Measurements from ENCODE around the gene PPFIA4. TPM values are rescaled to one million over a fixed set of nuclear protein-coding genes. Genes with fewer than 3 reads are reported as not detected.
A peak's percentile ranks its signal among the peaks of the same experiment; 100 is the strongest.

PPFIA4 gene
- total RNA-seq, 2 experiments from 2014 or later: 4.5 to 6.5 TPM

DNA sequence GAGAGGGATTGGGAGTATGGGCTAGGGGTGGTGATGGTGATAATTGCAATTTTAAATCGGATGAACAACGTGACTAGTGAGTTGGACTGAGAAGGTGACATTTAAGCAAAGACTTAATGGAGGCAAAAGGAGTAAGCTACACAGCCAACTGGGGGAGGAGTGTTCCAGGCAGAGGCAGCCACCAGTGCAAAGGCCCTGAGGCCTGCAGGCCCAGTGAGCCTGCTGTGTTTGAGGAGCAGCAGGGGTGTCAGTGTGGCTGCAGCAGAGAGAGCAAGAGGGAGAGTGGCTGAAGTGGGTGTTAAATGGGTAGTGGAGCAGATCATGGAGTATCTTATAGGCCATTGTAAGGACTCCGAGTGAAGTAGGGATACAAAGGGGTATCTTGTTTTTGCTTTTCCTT is 40.7 kb downstream of the PPFIA4 start:
- H3K27me3 Mint-ChIP-seq (ENCODE audit: low read depth): no peaks in the 10 kb centered on the region
- no peak for DNase-seq
- no peak overlapping the region for H3K4me3 Mint-ChIP-seq
- H3K27ac Mint-ChIP-seq: no peak overlapping the region
- intact Hi-C loops (cut with micrococcal nuclease): no loop called here
- H3K9me3 Mint-ChIP-seq: no peaks in the 10 kb centered on the region
- H3K36me3 Mint-ChIP-seq (ENCODE audit: low read depth): no peaks in the 10 kb centered on the region
- no peaks in the 10 kb centered on the region for H3K4me1 Mint-ChIP-seq (ENCODE audit: low read depth)
- CTCF ChIA-PET: interaction anchor here (0.7 to 1.6 kb wide), 3 partner anchors 13 to 28 kb away, joined by 3 to 7 read pairs (median 3); no protein-coding TSS in a partner anchor

DNA sequence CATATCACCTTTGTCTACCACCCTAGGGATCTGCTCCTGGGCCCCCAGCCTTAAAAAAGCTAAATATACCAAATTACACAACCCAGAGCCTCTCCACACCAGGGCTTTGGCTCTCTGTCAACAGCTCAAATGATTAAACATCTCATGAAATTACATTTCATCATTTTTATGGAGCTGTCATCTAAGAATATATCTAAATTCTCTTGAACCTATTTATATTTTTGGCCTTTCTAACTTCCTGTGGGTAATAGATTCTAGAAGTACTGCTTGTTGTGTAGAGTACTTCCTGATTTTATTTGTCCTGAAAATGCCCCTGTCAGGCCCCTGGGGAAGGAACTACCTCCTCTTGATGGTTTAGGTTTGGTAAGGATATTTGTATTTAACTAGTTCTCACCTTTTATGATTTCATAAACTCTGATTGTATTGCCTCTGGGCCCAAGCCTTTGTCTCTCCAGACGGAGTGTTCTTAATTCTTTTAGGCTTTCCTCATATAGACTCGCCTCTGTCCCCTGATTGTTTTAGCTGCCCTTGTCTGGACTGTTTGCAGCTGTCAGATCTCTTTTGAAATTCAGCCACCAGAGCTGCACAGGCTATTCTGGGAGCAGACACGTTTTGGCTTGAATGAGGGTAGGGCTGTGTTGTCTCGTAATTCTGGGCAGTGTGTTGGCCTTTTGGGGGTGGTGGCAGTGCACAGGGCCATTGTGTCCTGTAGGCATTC is 42.9 kb downstream of the PPFIA4 start:
- Mint-ChIP-seq H3K4me3 (no peak overlapping the region), H3K27me3 (ENCODE audit: low read depth) (peaks cover 7% of the 10 kb centered on the region), H3K9me3 (no peaks in the 10 kb centered on the region), H3K4me1 (ENCODE audit: low read depth) (no peaks in the 10 kb centered on the region), H3K36me3 (ENCODE audit: low read depth) (no peaks in the 10 kb centered on the region), H3K27ac (no peak overlapping the region)
- CTCF ChIA-PET: no interaction called here
- intact Hi-C loops (cut with micrococcal nuclease): no loop called here
- no peak for DNase-seq

DNA sequence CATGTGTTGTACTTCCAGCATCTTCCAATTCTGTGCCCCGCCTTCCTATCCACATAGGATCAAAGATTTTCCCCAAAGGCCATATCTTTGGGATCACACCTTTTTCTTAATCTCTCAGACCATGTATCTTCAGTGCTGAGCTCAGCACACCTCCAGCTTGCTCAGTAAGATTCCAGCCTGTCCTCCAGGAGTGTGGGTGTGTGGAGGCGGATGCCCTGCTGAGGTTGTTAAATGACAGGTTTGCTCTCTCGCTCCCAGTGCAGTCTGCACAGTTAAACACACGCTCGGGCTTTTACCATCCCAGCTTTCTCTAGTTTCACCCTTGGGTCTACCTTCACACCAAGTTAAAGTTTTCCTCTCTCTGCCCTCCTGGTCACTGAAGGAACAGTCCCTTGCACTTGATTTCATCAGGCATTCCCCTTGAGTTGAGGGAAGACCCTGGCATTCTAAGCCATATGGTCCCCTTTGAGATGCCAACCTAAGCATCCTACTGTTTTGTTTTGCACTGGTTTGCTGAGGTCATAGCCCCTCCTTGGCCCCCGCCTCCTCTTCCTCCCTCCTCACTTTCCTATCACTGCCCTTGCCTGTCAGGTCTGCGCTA is 45.8 kb downstream of the PPFIA4 start:
- H3K4me1 Mint-ChIP-seq (ENCODE audit: low read depth): peaks cover 4% of the 10 kb centered on the region
- H3K9me3 Mint-ChIP-seq: no peaks in the 10 kb centered on the region
- H3K4me3 Mint-ChIP-seq: no peak overlapping the region
- CTCF ChIA-PET: interaction anchor here (1.0 to 1.2 kb wide), 2 partner anchors 12 to 33 kb away, joined by 3 to 5 read pairs; no protein-coding TSS in a partner anchor
- intact Hi-C loops (cut with micrococcal nuclease): no loop called here
- no peaks in the 10 kb centered on the region for H3K36me3 Mint-ChIP-seq (ENCODE audit: low read depth)
- H3K27ac Mint-ChIP-seq: no peak overlapping the region
- no peak for DNase-seq
- peaks cover 17% of the 10 kb centered on the region for H3K27me3 Mint-ChIP-seq (ENCODE audit: low read depth)

DNA sequence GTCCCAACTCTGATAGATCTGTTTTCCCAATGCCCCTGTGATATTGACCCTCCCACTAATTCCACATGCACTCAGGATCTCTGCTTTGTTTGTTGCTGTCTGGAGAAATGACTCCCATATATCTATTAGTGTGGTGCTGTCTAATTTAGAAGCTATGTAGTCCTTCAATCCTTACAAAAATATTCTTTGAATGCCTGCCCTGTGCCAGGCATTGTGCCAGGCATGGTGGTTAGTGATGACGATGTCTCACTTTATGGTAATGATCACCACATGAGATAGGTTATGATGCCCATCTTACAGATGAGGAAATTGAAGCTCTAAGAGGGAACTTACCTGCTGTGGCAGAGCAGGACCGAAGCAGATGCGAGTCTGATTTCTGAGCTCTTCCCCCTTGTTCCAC is 46.6 kb downstream of the PPFIA4 start:
- H3K27me3 Mint-ChIP-seq (ENCODE audit: low read depth): peaks cover 23% of the 10 kb centered on the region
- CTCF ChIA-PET: interaction anchor here (1.2 kb wide), 1 partner anchor 11 kb away, joined by 3 read pairs; no protein-coding TSS in a partner anchor
- H3K9me3 Mint-ChIP-seq: no peaks in the 10 kb centered on the region
- no peak overlapping the region for H3K4me3 Mint-ChIP-seq
- no peak overlapping the region for H3K27ac Mint-ChIP-seq
- H3K4me1 Mint-ChIP-seq (ENCODE audit: low read depth): peaks cover 4% of the 10 kb centered on the region
- H3K36me3 Mint-ChIP-seq (ENCODE audit: low read depth): no peaks in the 10 kb centered on the region
- no peak for DNase-seq
- intact Hi-C loops (cut with micrococcal nuclease): no loop called here

DNA sequence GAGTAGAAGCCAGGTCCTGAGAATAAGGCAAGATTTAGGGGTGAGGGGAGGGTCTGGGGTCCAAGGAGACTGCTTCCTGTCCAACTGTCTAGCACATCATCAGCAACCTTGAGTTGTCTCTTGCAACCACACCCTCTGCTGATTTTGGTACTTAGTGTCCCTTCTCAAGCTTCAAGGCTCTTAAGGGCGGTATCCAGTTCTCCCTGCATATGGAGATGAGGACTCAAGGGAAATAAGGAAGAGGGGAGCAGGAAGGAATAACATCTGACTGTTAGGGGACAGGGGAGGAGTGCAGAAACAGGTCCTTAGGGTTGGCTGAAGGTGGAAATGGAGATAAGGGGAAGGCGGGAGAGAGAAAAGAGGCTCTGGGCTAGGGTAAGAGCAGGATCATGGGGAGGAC is 47.2 kb downstream of the PPFIA4 start:
- Mint-ChIP-seq H3K27me3 (ENCODE audit: low read depth) (peaks cover 23% of the 10 kb centered on the region), H3K36me3 (ENCODE audit: low read depth) (no peaks in the 10 kb centered on the region), H3K9me3 (no peaks in the 10 kb centered on the region), H3K27ac (no peak overlapping the region), H3K4me1 (ENCODE audit: low read depth) (peaks cover 4% of the 10 kb centered on the region), H3K4me3 (no peak overlapping the region)
- intact Hi-C loops (cut with micrococcal nuclease): no loop called here
- CTCF ChIA-PET: no interaction called here
- no peak for DNase-seq

DNA sequence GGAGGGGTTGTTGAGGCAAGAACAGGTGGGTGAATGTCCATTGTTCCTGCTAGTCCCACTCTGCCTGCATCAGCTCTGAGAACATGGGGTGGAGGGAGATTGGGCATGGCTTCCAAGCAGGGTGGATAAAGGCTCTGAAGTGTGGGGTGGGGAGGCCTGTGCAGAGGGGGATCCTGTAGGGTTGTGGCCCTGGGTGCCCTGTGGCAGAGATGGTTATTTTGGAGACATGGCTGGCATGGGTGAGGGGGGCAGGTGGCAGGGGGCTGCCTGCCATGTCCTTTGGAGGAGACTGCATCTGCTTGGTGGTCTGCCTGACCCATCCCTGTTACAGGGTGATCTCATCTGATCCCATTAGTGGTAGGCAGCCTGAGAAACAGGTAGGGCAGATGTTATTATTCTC is 48.3 kb downstream of the PPFIA4 start:
- peaks cover 23% of the 10 kb centered on the region for H3K27me3 Mint-ChIP-seq (ENCODE audit: low read depth)
- H3K27ac Mint-ChIP-seq: no peak overlapping the region
- no peaks in the 10 kb centered on the region for H3K9me3 Mint-ChIP-seq
- no peak for DNase-seq
- intact Hi-C loops (cut with micrococcal nuclease): no loop called here
- CTCF ChIA-PET: no interaction called here
- H3K36me3 Mint-ChIP-seq (ENCODE audit: low read depth): no peaks in the 10 kb centered on the region
- H3K4me3 Mint-ChIP-seq: no peak overlapping the region
- H3K4me1 Mint-ChIP-seq (ENCODE audit: low read depth): peaks cover 4% of the 10 kb centered on the region

DNA sequence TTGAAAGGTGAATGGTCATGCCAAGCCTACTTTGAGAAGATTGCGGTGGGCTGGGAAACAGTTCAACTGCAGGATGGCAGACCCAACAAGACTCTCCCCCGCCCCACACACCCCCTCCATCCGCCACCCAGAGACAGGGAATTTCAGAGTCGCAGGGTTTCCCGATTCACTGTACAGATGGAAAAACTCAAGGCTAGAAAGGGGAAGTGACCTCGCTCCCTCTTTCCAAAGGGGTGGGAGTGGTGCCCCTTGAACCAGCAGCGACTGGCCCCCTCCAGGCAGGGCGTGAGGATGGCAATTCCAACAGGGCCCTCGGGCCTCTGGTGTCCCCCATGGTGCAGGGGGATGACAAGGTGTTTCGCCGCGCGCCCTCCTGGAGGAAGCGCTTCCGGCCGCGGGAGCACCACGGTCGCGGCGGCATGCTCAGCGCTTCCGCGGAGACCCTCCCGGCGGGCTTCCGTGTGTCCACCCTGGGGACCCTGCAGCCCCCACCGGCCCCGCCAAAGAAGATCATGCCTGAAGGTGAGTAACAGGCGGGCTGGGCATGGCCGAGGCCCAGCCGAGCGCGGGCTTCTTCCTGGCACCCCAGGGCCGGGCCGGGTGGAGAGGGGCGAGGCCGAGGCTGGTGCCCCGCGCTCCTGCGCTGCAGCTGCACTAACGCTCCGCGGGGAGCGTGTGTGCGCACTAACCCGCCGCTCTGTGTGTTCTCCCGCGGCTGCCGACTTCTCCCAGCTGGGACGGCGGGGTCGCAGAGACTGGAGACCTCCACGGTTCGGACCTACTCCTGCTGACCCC is 49.1 kb downstream of the PPFIA4 start:
- Mint-ChIP-seq H3K27me3 (ENCODE audit: low read depth) (peaks cover 27% of the 10 kb centered on the region), H3K9me3 (no peaks in the 10 kb centered on the region), H3K4me1 (ENCODE audit: low read depth) (peaks cover 4% of the 10 kb centered on the region), H3K36me3 (ENCODE audit: low read depth) (no peaks in the 10 kb centered on the region), H3K4me3 (no peak overlapping the region), H3K27ac (no peak overlapping the region)
- CTCF ChIA-PET: interaction anchor here (2.0 kb wide), 1 partner anchor 36 kb away, joined by 10 read pairs; no protein-coding TSS in a partner anchor
- intact Hi-C loops (cut with micrococcal nuclease): no loop called here
- no peak for DNase-seq

DNA sequence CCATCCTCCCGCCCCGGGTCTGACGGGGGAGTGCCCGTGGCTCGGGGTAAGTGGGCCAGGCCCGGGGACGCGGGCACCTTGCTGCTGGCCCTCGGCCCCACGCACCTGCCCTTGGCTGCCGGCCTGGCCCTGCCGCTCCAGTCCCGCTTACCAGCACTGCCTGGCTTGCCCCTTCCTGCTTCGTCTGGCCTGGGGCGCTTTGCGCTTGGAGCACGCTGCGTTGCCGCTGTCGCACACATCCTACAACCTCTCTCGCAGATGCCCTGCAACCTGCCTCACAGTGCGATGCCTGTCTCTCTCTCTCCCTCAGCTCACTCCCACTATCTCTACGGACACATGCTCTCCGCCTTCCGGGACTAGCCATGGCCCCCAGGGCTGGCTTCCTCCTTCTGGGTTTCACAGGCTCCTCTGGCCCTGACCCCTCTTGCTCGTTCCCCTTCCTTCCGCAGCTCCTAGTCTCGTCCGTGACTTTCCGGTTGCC is 49.8 kb downstream of the PPFIA4 start:
- no peak overlapping the region for H3K27ac Mint-ChIP-seq
- peaks cover 27% of the 10 kb centered on the region for H3K27me3 Mint-ChIP-seq (ENCODE audit: low read depth)
- CTCF ChIA-PET: interaction anchor here (2.0 kb wide), 1 partner anchor 36 kb away, joined by 10 read pairs; no protein-coding TSS in a partner anchor
- H3K36me3 Mint-ChIP-seq (ENCODE audit: low read depth): no peaks in the 10 kb centered on the region
- H3K4me3 Mint-ChIP-seq: peak overlapping the region; percentile 5
- H3K4me1 Mint-ChIP-seq (ENCODE audit: low read depth): peaks cover 4% of the 10 kb centered on the region
- no peak for DNase-seq
- no peaks in the 10 kb centered on the region for H3K9me3 Mint-ChIP-seq
- intact Hi-C loops (cut with micrococcal nuclease): no loop called here

DNA sequence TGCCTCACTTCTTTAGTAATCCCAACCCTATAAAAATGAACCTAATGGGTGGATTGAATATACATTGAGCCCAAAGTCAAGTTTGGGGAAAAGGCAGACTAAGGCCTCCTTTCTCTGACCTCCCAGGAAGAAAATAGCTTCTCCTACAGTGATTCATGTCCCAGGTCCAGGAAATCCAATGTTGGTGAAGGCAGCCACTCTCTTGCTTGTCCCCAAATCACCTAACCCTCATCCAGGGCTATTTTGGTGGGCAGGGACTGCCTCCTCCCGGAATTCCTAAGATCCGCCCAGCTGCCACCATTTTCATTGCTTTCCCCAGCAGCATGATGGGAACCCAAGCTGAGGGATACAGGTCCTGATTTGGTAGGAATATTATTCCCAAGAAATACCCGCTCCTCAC is 51.1 kb downstream of the PPFIA4 start:
- H3K4me3 Mint-ChIP-seq: no peak overlapping the region
- H3K9me3 Mint-ChIP-seq: no peaks in the 10 kb centered on the region
- CTCF ChIA-PET: interaction anchor here (0.5 to 2.0 kb wide), 3 partner anchors 38 to 131 kb away, joined by 4 to 10 read pairs (median 4); no protein-coding TSS in a partner anchor
- H3K27me3 Mint-ChIP-seq (ENCODE audit: low read depth): peaks cover 27% of the 10 kb centered on the region
- intact Hi-C loops (cut with micrococcal nuclease): no loop called here
- no peaks in the 10 kb centered on the region for H3K36me3 Mint-ChIP-seq (ENCODE audit: low read depth)
- no peak overlapping the region for H3K27ac Mint-ChIP-seq
- H3K4me1 Mint-ChIP-seq (ENCODE audit: low read depth): peaks cover 4% of the 10 kb centered on the region
- DNase-seq: no peak

DNA sequence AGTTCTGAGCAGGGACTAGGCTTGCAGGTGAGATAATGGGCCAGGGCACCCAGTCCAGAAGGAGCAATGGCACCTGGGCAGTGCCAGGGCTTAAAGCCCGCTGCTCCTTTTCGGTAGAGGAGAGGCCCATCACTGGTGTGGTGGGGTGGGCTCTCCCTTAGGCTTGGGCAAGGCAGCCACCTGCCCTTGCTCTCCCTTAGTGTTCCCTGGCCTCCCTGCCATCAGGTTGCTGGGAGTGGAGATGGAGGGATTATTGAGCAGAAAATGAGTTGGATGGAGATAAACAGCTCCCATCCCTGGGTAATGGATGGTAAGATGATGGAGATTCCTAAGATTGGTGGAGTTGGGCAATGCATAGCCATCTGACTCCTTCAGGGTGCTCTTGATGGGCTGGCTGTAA is 51.7 kb downstream of the PPFIA4 start:
- Mint-ChIP-seq H3K4me1 (ENCODE audit: low read depth) (peaks cover 4% of the 10 kb centered on the region), H3K9me3 (no peaks in the 10 kb centered on the region), H3K4me3 (no peak overlapping the region), H3K27ac (no peak overlapping the region), H3K36me3 (ENCODE audit: low read depth) (no peaks in the 10 kb centered on the region), H3K27me3 (ENCODE audit: low read depth) (peaks cover 27% of the 10 kb centered on the region)
- CTCF ChIA-PET: interaction anchor here (0.5 kb wide), 1 partner anchor 131 kb away, joined by 4 read pairs; no protein-coding TSS in a partner anchor
- DNase-seq: no peak
- intact Hi-C loops (cut with micrococcal nuclease): no loop called here

DNA sequence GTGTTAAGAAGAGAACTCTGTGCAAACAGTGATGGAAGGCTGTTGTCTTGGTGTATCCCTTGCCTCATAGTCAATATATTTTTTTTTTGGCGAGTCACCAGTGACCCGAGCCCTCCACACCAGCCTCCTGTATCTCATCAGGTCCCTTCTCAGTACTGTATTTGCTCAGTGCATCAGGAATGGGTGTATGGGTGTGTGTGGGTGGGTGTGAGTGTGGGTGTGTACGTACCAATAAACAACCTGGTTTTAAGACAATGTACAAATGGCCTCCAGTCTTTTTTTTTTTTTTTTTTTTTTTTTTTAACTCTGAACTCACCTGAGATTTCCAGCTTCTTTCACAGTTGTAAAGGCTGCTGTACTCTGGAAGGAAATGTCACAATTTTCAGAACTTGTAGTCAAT is 52.2 kb downstream of the PPFIA4 start:
- Mint-ChIP-seq H3K4me3 (no peak overlapping the region), H3K4me1 (ENCODE audit: low read depth) (peaks cover 4% of the 10 kb centered on the region), H3K27me3 (ENCODE audit: low read depth) (peaks cover 24% of the 10 kb centered on the region), H3K36me3 (ENCODE audit: low read depth) (no peaks in the 10 kb centered on the region), H3K9me3 (no peaks in the 10 kb centered on the region), H3K27ac (no peak overlapping the region)
- no peak for DNase-seq
- intact Hi-C loops (cut with micrococcal nuclease): no loop called here
- CTCF ChIA-PET: no interaction called here

DNA sequence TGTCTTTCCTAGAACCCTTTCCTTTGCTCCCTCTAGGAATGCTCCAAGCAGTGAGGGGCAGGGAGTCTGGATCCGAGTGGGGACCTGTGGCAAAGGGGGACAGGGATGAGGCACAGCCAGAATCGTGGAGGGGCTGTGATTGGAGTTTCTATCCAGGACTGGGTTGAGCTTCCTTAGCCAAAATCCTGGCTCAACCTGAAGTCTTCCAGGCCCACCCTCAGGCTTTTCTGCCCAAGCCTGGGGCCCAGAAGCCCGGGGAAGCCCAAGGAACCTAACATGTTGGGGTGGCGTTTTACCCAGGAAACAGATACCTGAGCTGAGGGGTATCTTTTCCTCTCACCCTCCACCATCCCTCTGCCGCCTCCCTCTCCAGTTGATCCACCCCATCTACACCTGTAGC is 54.2 kb downstream of the PPFIA4 start:
- Mint-ChIP-seq H3K27me3 (ENCODE audit: low read depth) (peaks cover 15% of the 10 kb centered on the region), H3K36me3 (ENCODE audit: low read depth) (no peaks in the 10 kb centered on the region), H3K4me3 (no peak overlapping the region), H3K27ac (no peak overlapping the region), H3K9me3 (no peaks in the 10 kb centered on the region), H3K4me1 (ENCODE audit: low read depth) (peaks cover 4% of the 10 kb centered on the region)
- CTCF ChIA-PET: interaction anchor here (1.3 to 2.4 kb wide), 2 partner anchors 41 to 136 kb away, joined by 3 to 6 read pairs; no protein-coding TSS in a partner anchor
- intact Hi-C loops (cut with micrococcal nuclease): no loop called here
- no peak for DNase-seq

All from activated naive CD4-positive, alpha-beta T cell treated with anti-CD3 and anti-CD28 coated beads for 36 hours (primary cell).